Activated naive CD4-positive, alpha-beta T cell treated with anti-CD3 and anti-CD28 coated beads, Interleukin-2, amount 50 U/mL, for 72 hours (primary cell): ENCODE data around the gene RANBP3. TPM values are rescaled to one million over a fixed set of nuclear protein-coding genes. Genes with fewer than 3 reads are reported as not detected.
"Not testable (repeated sequence)": the region's sequence is repeated elsewhere in the genome, so short reads cannot be mapped to it uniquely, and the experiment has no call there.

Source experiments
- ATAC-seq, 2 donors: fragments of 150-1000 bp; cut with Tn5 transposase; 2 replicates each; pipeline ENCODE4 v1.10.0; 2021; ENCODE audit warnings: mild to moderate bottlenecking in 2 of 2, moderate library complexity in 2 of 2
- DNase-seq, 2 donors: peaks; one replicate each; pipeline ENCODE4 v3.0.0; 2021 to 2022; ENCODE audit warnings: low spot score in 2 of 2
- H3K27ac Mint-ChIP-seq, 2 donors: one replicate each; pipeline ENCODE4 v1.8.0; 2022; ENCODE audit warnings: mild to moderate bottlenecking in 2 of 2, mixed read lengths in 2 of 2
- H3K36me3 Mint-ChIP-seq, 2 donors: one replicate each; pipeline ENCODE4 v1.8.0; 2022; ENCODE audit warnings: mixed read lengths in 2 of 2
- H3K9me3 Mint-ChIP-seq, 2 donors: one replicate each; pipeline ENCODE4 v1.8.0; 2022; ENCODE audit warnings: mixed read lengths in 2 of 2
- total RNA-seq, 2 donors: library from RNA; stranded (reverse); gene quantifications; one replicate each; pipeline ENCODE4 v1.2.3, GENCODE V29; 2022

The RANBP3 gene
- total RNA-seq, 2 donors from 2014 or later: 89.6 to 112 TPM

- Mint-ChIP-seq H3K27ac (peak overlapping the region; percentile 90 to 93), H3K36me3 (peaks cover 0 to 12% of the 10 kb centered on the region in 2 donors)
- not testable (repeated sequence) for ATAC-seq, DNase-seq, H3K9me3 Mint-ChIP-seq
These were observed 14.7 kb downstream of the RANBP3 start for GRCh38 chr19:5963259-5963658.

DNA sequence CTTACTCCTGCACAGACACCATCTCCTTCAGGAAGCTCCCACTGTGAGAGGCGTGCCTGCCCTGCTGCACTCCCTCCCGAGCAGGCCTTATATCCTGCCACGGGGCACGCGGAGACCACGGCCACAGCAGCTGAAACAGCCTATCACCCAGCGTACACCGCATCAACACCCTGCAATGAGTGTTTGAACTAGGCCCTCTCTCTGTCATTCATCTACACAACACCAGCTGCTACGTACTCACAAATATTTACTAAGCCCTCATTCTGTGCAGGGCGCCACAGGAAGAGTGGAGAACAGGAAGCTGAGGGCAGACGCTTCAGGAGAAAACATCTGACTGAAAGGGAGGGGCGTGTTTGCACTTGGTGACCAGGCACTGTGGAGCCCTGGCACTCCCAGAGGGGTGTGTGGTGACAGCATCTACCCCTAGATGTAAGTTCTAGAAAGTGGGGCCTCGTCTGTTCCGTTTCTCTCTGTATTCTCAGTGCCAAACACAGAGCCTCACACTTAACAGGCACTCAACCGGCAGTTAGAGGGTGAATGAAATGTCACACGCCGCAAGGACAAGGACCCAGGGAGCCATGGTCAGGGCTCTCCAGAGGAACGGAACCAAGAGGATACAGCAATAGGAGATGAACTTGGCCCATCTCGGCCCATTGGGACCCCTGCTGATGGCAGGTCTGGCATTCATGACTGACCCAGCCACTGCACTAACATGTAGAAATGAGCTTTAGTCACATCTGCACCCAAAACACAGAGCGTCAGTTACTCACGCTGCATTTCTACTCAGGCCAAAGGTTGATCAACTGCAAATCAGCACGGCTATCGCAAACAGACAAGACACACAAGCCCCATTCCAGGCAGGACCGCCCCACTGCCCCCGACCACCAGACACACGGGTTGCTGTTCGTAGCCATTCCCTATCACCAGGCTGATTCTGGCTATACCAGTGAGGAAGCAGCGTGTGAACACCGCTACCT is 15.7 kb downstream of the RANBP3 start:
- H3K36me3 Mint-ChIP-seq: peaks cover 0 to 12% of the 10 kb centered on the region in 2 donors
- ATAC-seq: peak; percentile 89 to 91

GRCh38 chr19:5961641-5961968 is 16.3 kb downstream of the RANBP3 start:
- not testable (repeated sequence) for DNase-seq, H3K9me3 Mint-ChIP-seq, H3K36me3 Mint-ChIP-seq
- peak overlapping the region; percentile 90 to 93 for H3K27ac Mint-ChIP-seq
- peak in 1 of 2 donors; percentile 39 for ATAC-seq

More for the DNA sequence above, 15.7 kb downstream of the RANBP3 start:
- peak overlapping the region; percentile 90 to 93 for H3K27ac Mint-ChIP-seq
- H3K9me3 Mint-ChIP-seq: no peaks in the 10 kb centered on the region
- peak in 1 of 2 donors; percentile 54 for DNase-seq

- ATAC-seq: no peak
- H3K27ac Mint-ChIP-seq: peak overlapping the region; percentile 37 to 93
These were observed 17.6 kb downstream of the RANBP3 start for GRCh38 chr19:5960005-5961001.

GRCh38 chr19:5959260-5960004 is 18.5 kb downstream of the RANBP3 start:
- Mint-ChIP-seq H3K27ac (peak overlapping the region; percentile 78 to 79), H3K36me3 (peaks cover 0 to 9% of the 10 kb centered on the region in 2 donors), H3K9me3 (no peaks in the 10 kb centered on the region)
- ATAC-seq (no peak), DNase-seq (no peak)

More at GRCh38 chr19:5960005-5961001, 17.6 kb downstream of the RANBP3 start:
- DNase-seq: no peak
- Mint-ChIP-seq H3K36me3 (peaks cover 0 to 7% of the 10 kb centered on the region in 2 donors), H3K9me3 (no peaks in the 10 kb centered on the region)

DNA sequence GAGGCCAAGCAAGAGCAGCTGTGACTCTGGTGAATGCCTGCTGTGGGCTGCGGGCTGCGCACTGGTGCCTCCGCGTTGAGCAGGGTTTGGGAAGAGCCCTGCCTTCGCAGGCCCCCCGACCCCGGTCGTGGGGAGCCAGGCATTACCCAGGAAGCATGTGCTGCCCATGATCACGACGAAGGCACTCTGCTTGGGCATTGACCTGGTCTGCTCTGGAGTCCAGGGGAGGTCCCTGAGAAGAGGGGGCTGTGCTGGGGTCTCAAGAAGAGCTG is 19.2 kb downstream of the RANBP3 start:
- ATAC-seq (no peak), DNase-seq (no peak)
- H3K9me3 Mint-ChIP-seq: no peaks in the 10 kb centered on the region
- peak overlapping the region; percentile 78 to 79 for H3K27ac Mint-ChIP-seq
- peaks cover 0 to 15% of the 10 kb centered on the region in 2 donors for H3K36me3 Mint-ChIP-seq

DNA sequence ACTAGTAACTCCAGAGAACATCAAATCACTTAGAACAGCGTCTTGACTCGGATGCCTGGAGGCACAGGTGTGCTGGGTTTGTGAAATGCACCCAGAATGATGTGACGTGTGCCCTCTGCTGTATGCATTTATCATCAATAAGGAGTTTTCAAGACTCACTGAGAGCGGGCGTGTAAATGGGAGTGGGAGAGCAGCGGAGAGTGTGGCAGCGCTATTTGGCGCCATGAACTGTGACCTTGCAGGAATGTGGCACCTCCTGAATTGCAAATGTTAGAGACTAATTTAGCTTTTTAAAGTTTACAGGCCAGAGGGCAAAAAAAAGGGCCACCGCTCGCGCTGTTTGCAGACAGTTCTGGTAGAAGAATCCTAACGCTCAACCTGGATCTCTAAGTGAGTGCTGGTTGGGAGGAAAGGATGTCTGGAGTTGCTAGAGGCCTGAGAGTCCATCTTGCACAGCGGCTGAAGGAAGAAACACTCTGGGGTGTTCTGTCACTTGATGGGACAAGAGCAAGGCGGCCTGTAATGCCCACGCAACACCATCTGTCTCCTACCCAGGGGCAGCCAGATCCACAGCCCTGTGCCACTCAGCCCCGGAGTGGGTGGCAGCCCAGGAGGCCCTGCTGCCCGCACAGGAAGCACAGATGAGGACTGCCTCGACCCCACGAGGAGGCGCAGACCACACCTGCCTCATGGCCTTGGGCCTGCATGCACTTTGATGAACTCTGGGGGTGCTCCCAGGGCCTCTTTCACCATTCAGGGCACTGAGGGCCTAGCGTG is 19.7 kb downstream of the RANBP3 start:
- Mint-ChIP-seq H3K36me3 (peaks cover 0 to 19% of the 10 kb centered on the region in 2 donors), H3K9me3 (no peaks in the 10 kb centered on the region), H3K27ac (peak overlapping the region; percentile 78 to 85)
- ATAC-seq (no peak), DNase-seq (no peak)

- Mint-ChIP-seq H3K36me3 (peaks cover 9 to 23% of the 10 kb centered on the region in 2 donors), H3K9me3 (no peaks in the 10 kb centered on the region), H3K27ac (peak overlapping the region in 1 of 2 donors; percentile 30)
- DNase-seq (no peak), ATAC-seq (no peak)
These were observed 20.8 kb downstream of the RANBP3 start for GRCh38 chr19:5957170-5957569.

DNA sequence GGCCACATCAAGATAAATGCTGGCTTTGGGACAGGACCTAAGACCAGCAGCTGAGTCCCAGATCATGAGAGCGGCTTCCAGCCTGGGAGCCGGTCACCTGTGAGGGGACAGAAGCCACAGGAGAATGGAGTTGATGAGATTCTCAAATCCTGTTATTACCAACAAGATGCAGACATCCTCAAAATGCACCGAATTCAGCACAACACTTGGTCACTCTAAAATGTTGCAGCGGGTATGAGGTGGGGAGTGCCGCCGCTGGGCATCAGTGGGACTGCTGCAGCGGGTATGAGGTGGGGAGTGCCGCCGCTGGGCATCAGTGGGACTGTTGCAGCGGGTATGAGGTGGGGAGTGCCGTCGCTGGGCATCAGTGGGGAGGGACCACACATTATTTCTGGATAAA is 21.2 kb downstream of the RANBP3 start:
- no peak for DNase-seq
- H3K36me3 Mint-ChIP-seq: peaks cover 11 to 26% of the 10 kb centered on the region in 2 donors
- no peak overlapping the region for H3K27ac Mint-ChIP-seq
- ATAC-seq: no peak
- no peaks in the 10 kb centered on the region for H3K9me3 Mint-ChIP-seq

DNA sequence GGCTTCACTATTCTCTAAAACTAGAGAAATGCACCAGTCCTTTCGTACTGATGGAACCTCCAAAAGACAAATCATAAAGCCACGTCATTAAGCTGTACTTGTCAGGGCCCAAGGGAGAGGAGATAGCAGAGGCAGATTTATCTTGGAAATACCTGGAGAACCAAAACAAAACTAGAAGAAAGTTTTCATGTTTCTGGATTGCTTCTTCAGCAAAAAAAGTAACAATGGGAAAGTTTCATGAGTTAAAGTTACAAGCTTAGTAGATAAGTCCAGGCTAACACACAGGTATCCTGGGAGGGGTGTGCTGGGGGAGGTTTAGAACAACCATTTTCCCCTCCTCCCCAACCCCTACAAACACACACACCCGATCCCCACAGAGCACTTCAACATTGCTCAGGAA is 21.6 kb downstream of the RANBP3 start:
- ATAC-seq (no peak), DNase-seq (no peak)
- Mint-ChIP-seq H3K36me3 (peaks cover 16 to 30% of the 10 kb centered on the region in 2 donors), H3K9me3 (no peaks in the 10 kb centered on the region), H3K27ac (peak overlapping the region in 1 of 2 donors; percentile 78)

DNA sequence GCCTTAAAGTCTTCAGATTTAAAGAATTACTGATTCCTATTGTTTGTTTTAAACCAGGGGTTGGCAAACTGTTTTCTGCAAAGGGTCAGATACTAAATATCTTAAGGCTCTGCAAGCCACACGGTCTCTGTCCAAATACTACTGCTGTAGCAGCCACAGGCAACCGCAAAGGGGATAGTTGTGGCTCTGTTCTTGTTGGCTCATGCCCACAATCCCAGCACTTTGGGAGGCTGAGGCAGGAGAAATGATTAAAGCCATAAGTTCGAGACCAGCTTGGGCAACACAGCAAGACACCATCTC is 22.4 kb downstream of the RANBP3 start:
- DNase-seq (no peak), ATAC-seq (no peak)
- Mint-ChIP-seq H3K36me3 (peaks cover 23 to 38% of the 10 kb centered on the region in 2 donors), H3K27ac (peak overlapping the region in 1 of 2 donors; percentile 78), H3K9me3 (no peaks in the 10 kb centered on the region)

GRCh38 chr19:5954293-5954692 is 23.6 kb downstream of the RANBP3 start:
- Mint-ChIP-seq H3K9me3 (no peaks in the 10 kb centered on the region), H3K27ac (peak overlapping the region; percentile 86 to 98), H3K36me3 (peaks cover 27 to 41% of the 10 kb centered on the region in 2 donors)
- DNase-seq (no peak), ATAC-seq (no peak)

DNA sequence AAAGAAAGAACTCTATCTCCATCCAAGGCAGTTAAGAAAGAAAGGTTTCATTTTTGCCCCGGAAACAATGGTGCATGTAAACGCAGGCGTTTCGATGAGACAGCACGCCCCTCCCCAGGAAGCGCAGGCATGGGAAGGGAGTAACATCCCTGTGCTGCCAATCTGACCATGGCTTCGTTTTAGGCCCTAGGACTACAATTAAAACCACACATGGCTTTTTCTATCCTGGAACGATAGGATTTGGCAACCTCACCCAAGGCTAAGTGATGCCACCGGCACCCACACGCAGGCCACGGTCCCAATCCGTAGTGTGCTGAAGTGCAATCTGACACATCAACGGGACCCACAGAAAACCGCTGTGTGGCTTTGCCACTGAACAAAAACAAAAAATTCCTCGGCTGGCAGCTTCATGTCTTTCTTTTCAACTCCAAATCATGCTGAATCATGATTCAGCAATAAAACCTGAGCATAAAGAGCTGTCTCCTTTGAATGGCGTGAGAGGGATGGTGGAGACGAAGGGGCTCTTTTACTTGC is 24.2 kb downstream of the RANBP3 start:
- Mint-ChIP-seq H3K9me3 (no peaks in the 10 kb centered on the region), H3K27ac (peak overlapping the region; percentile 86 to 98), H3K36me3 (peaks cover 27 to 41% of the 10 kb centered on the region in 2 donors)
- peak; percentile 51 to 67 for ATAC-seq
- peak; percentile 26 to 71 for DNase-seq

DNA sequence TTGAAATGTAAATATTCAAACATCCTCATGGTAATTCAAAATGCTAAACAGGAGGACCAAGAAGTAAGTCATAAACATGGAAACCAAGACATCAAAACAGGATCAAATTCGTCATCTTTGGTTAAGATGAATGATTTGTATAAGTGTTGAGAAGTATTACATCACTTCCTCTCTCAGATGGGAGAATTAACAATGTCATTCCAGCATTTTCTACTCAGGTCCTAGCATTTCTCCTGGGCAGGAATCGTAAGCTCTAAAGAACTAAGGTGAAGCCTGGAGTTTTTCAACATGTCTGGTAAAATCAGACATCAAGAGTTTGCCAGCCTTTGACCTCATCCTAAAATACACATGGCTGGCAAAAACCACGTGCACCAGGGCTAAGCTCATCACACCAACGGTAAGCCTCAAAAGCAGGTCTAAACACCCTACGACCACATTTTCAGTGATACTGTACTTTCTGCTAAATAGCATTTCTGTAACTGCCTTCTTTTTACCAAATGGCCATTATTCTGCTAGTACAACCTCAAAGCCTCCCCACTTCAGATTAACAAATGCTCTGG is 24.8 kb downstream of the RANBP3 start:
- ATAC-seq (peak in 1 of 2 donors; percentile 21), DNase-seq (no peak)
- no peaks in the 10 kb centered on the region for H3K9me3 Mint-ChIP-seq
- H3K27ac Mint-ChIP-seq: peak overlapping the region; percentile 86 to 98
- peaks cover 27 to 41% of the 10 kb centered on the region in 2 donors for H3K36me3 Mint-ChIP-seq
